HEK293T (cell line): ENCODE results near the gene NEURL2.

Source experiments
- ELF4 ChIP-seq: fragments of 450-650 bp; IDR thresholded peaks from 2 replicates; pipeline ENCODE4 v1.6.1; 2017; ENCODE audit warnings: antibody characterized with exemption
- FOXA1 ChIP-seq: fragments of 450-650 bp; IDR thresholded peaks from 2 replicates; pipeline ENCODE4 v1.6.1; 2016; ENCODE audit warnings: mild to moderate bottlenecking
- HDGF ChIP-seq: fragments of 450-650 bp; IDR thresholded peaks from 2 replicates; pipeline ENCODE4 v1.6.1; 2017; ENCODE audit warnings: antibody characterized with exemption, borderline replicate concordance
- SP1 ChIP-seq: fragments of 450-650 bp; IDR thresholded peaks from 2 replicates; pipeline ENCODE4 v1.6.1; 2017
- SUZ12 ChIP-seq: fragments of 450-650 bp; IDR thresholded peaks from 2 replicates; pipeline ENCODE4 v1.6.1; 2016; ENCODE audit warnings: mild to moderate bottlenecking

DNA sequence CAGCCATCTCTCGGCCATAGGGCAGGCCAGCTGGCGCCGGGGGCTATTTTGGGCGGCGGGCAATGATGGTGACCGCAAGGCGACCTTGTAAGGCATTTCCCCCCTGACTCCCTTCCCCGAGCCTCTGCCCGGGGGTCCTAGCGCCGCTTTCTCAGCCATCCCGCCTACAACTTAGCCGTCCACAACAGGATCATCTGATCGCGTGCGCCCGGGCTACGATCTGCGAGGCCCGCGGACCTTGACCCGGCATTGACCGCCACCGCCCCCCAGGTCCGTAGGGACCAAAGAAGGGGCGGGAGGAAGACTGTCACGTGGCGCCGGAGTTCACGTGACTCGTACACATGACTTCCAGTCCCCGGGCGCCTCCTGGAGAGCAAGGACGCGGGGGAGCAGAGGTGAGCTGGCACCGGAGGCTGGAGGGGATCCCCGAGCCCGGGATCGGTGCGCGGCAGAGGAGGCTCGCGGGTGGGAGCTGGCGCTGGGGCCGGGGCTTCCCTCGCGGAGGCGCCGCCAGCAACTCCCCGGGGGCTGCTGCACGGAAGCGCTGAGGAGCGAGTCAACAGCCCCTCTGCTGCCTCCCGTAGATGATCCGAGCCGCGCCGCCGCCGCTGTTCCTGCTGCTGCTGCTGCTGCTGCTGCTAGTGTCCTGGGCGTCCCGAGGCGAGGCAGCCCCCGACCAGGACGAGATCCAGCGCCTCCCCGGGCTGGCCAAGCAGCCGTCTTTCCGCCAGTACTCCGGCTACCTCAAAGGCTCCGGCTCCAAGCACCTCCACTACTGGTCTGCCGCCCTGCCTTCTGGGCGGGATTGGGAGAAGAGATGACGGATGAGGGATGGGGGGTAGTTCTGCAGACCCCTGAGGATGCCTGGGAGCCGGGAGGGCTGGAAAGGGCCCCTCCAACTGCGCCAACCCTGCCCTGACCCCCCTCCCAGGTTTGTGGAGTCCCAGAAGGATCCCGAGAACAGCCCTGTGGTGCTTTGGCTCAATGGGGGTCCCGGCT is at the start of gene NEURL2, which contains the start of gene CTSA:
- no peak for TF ChIP-seq SUZ12
- TF ChIP-seq SP1, result no peak
- no peak for TF ChIP-seq FOXA1
- peak; percentile 63 for TF ChIP-seq ELF4
- TF ChIP-seq HDGF, result no peak
